ENCODE results near the gene DEFB127. TPM values are rescaled to one million over a fixed set of nuclear protein-coding genes. Genes with fewer than 3 reads are reported as not detected.
"Not testable (repeated sequence)": the region's sequence is repeated elsewhere in the genome, so short reads cannot be mapped to it uniquely, and the experiment has no call there.

Gene DEFB127
- total RNA-seq, 1 experiment from 2014 or later: not detected

DNA sequence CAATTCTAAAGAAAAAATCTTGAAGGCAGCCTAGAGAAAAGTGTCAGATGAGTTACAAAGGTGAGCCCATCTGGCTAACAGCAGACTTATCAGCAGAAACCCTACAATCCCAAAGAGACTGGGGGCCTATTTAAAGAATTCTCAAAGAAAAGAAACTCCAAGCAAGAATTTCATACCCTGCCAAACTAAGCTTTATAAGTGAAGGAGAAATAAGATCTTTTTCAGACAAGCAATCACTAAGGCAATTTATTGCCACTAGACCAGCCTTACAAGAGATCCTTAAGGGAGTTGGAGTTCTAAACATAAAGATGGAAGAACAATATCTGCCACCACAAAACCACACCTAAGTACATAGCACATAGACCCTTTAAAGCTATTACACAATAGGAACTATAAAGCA lies 39.7 kb upstream of the DEFB127 start:
- Histone ChIP-seq H3K27ac (ENCODE audit: insufficient read length, low read depth, low read length) (no peak overlapping the region), H3K23ac (ENCODE audit: insufficient read length, low read depth, low read length) (no peak overlapping the region), H3K14ac (ENCODE audit: insufficient read depth, low read length) (no peak overlapping the region), H3K56ac (ENCODE audit: insufficient read length, low read depth, low read length) (no peak overlapping the region), H3K79me2 (ENCODE audit: insufficient read depth, low read length) (no peaks in the 10 kb centered on the region), H2AK5ac (ENCODE audit: insufficient read length, low read length) (no peak overlapping the region), H3K27me3 (ENCODE audit: insufficient read depth, low read length) (no peaks in the 10 kb centered on the region), H4K91ac (ENCODE audit: insufficient read length, low read depth, low read length) (no peak overlapping the region), H3K4ac (ENCODE audit: low read depth, low read length) (no peak overlapping the region), H4K20me1 (ENCODE audit: control insufficient read depth, insufficient read depth, insufficient read length) (no peaks in the 10 kb centered on the region), H2AFZ (ENCODE audit: low read length) (no peak overlapping the region), H3K9me3 (ENCODE audit: control insufficient read depth, low read depth, low read length) (peaks cover 46% of the 10 kb centered on the region), H3K9ac (ENCODE audit: extremely low read depth, insufficient read length, low read length) (no peak overlapping the region), H4K8ac (replicated peaks; ENCODE audit: insufficient read length, low read depth, low read length) (no peak overlapping the region), H2BK15ac (ENCODE audit: low read depth, low read length) (no peak overlapping the region), H2BK5ac (ENCODE audit: insufficient read length, low read length) (no peak overlapping the region), H2BK20ac (ENCODE audit: low read depth, low read length, poor library complexity, severe bottlenecking) (no peak overlapping the region), H3K4me2 (ENCODE audit: insufficient read depth, insufficient read length, low read length) (no peak overlapping the region), H3K4me1 (ENCODE audit: insufficient read depth, low read length) (no peaks in the 10 kb centered on the region), H2BK12ac (ENCODE audit: insufficient read length, low read depth, low read length) (no peak overlapping the region), H3K18ac (ENCODE audit: insufficient read length, low read depth, low read length) (no peak overlapping the region), H2BK120ac (ENCODE audit: low read depth, low read length, poor library complexity, severe bottlenecking) (no peak overlapping the region), H4K5ac (ENCODE audit: insufficient read length, low read depth, low read length) (no peak overlapping the region), H3T11ph (ENCODE audit: low read length) (no peak overlapping the region), H3K23me2 (ENCODE audit: insufficient read length, low read depth, low read length, poor library complexity, severe bottlenecking) (no peaks in the 10 kb centered on the region), H3K79me1 (ENCODE audit: insufficient read depth, low read depth, low read length, poor library complexity, severe bottlenecking) (no peaks in the 10 kb centered on the region)
- no peak for DNase-seq
- Mint-ChIP-seq H3K4me3 (no peak overlapping the region), H3K4me1 (no peaks in the 10 kb centered on the region), H3K27me3 (ENCODE audit: low read depth) (peaks cover 29% of the 10 kb centered on the region), H3K9me3 (peaks cover 5 to 88% of the 10 kb centered on the region in 2 experiments; a peak in 4 of 5 replicates), H3K27ac (no peak overlapping the region), H3K36me3 (ENCODE audit: insufficient read depth in 1 of 3, low read depth in 3 of 3) (peaks cover 0 to 4% (median 0%) of the 10 kb centered on the region in 3 experiments; a peak in 1 of 7 replicates)
- TF ChIP-seq, protein P1, sequence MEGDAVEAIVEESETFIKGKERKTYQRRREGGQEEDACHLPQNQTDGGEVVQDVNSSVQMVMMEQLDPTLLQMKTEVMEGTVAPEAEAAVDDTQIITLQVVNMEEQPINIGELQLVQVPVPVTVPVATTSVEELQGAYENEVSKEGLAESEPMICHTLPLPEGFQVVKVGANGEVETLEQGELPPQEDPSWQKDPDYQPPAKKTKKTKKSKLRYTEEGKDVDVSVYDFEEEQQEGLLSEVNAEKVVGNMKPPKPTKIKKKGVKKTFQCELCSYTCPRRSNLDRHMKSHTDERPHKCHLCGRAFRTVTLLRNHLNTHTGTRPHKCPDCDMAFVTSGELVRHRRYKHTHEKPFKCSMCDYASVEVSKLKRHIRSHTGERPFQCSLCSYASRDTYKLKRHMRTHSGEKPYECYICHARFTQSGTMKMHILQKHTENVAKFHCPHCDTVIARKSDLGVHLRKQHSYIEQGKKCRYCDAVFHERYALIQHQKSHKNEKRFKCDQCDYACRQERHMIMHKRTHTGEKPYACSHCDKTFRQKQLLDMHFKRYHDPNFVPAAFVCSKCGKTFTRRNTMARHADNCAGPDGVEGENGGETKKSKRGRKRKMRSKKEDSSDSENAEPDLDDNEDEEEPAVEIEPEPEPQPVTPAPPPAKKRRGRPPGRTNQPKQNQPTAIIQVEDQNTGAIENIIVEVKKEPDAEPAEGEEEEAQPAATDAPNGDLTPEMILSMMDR (conservative IDR thresholded peaks at IDR 0.05): no peak

DNA sequence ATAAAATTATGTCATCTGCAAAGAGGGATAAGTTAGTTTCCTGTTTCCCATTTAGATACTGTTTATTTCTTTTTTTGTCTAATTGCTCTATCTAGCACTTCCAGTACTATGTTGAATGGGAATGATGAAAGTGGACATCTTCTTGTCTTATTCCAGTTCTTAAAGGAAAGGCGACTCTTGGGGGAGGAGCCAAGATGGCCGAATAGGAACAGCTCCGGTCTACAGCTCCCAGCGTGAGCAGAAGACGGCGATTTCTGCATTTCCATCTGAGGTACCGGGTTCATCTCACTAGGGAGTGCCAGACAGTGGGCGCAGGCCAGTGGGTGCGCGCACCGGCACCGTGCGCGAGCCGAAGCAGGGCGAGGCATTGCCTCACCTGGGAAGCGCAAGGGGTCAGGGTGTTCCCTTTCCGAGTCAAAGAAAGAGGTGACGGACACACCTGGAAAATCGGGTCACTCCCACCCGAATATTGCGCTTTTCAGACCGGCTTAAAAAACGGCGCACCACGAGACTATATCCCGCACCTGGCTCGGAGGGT lies 27.4 kb upstream of the DEFB127 start:
- peaks cover 3 to 47% of the 10 kb centered on the region in 2 experiments; a peak in 4 of 5 replicates for H3K9me3 Mint-ChIP-seq
- not testable (repeated sequence) for H3K36me3 Mint-ChIP-seq (ENCODE audit: insufficient read depth in 1 of 3, low read depth in 3 of 3); H3K4me2 ChIP-seq (ENCODE audit: insufficient read depth, insufficient read length, low read length); H4K5ac ChIP-seq (ENCODE audit: insufficient read length, low read depth, low read length); H3K18ac ChIP-seq (ENCODE audit: insufficient read length, low read depth, low read length); H3K27me3 Mint-ChIP-seq (ENCODE audit: low read depth); H2BK120ac ChIP-seq (ENCODE audit: low read depth, low read length, poor library complexity, severe bottlenecking); H3K56ac ChIP-seq (ENCODE audit: insufficient read length, low read depth, low read length); H2AK5ac ChIP-seq (ENCODE audit: insufficient read length, low read length); H2BK12ac ChIP-seq (ENCODE audit: insufficient read length, low read depth, low read length); H3K9ac ChIP-seq (ENCODE audit: extremely low read depth, insufficient read length, low read length); H4K20me1 ChIP-seq (ENCODE audit: control insufficient read depth, insufficient read depth, insufficient read length); H3K9me3 ChIP-seq (ENCODE audit: control insufficient read depth, low read depth, low read length); H3K4me1 ChIP-seq (ENCODE audit: insufficient read depth, low read length); H3K23me2 ChIP-seq (ENCODE audit: insufficient read length, low read depth, low read length, poor library complexity, severe bottlenecking); H3K4ac ChIP-seq (ENCODE audit: low read depth, low read length); H3K79me1 ChIP-seq (ENCODE audit: insufficient read depth, low read depth, low read length, poor library complexity, severe bottlenecking); H3K27me3 ChIP-seq (ENCODE audit: insufficient read depth, low read length); H3K23ac ChIP-seq (ENCODE audit: insufficient read length, low read depth, low read length); H4K8ac ChIP-seq (replicated peaks; ENCODE audit: insufficient read length, low read depth, low read length); H3K4me1 Mint-ChIP-seq; H3K79me2 ChIP-seq (ENCODE audit: insufficient read depth, low read length); H4K91ac ChIP-seq (ENCODE audit: insufficient read length, low read depth, low read length); H2BK5ac ChIP-seq (ENCODE audit: insufficient read length, low read length); H3K27ac ChIP-seq (ENCODE audit: insufficient read length, low read depth, low read length); H2BK20ac ChIP-seq (ENCODE audit: low read depth, low read length, poor library complexity, severe bottlenecking); H3T11ph ChIP-seq (ENCODE audit: low read length); H2AFZ ChIP-seq (ENCODE audit: low read length); H3K14ac ChIP-seq (ENCODE audit: insufficient read depth, low read length); H2BK15ac ChIP-seq (ENCODE audit: low read depth, low read length)
- peak; percentile 34 for DNase-seq
- H3K27ac Mint-ChIP-seq: peak overlapping the region in 1 of 3 experiments; percentile 95; a peak in 2 of 7 replicates
- H3K4me3 Mint-ChIP-seq: peak overlapping the region; percentile 31 to 46; a peak in 2 of 5 replicates
- no CpG with 5 or more reads among the region's 28 CpGs for WGBS (ENCODE audit: extremely low coverage, insufficient read length, low lambda C conversion rate)
